Stimulated activated naive CD4-positive, alpha-beta T cell (primary cell): Measurements from ENCODE around the gene ZNF678.
"Not testable (repeated sequence)": the region's sequence is repeated elsewhere in the genome, so short reads cannot be mapped to it uniquely, and the experiment has no call there.

ENCODE experiments used
- DNase-seq, 6 experiments: peaks; one replicate each; lab custom pipeline; 2025; lab: John Stamatoyannopoulos, UW

ZNF678 gene

GRCh38 chr1:227604446-227604845 lies 41.1 kb downstream of the ZNF678 start:
- DNase-seq: no peak

- DNase-seq: not testable (repeated sequence)
Measured at GRCh38 chr1:227606271-227606670, 42.9 kb downstream of the ZNF678 start.

GRCh38 chr1:227607336-227607898 lies 44.1 kb downstream of the ZNF678 start:
- DNase-seq: no peak

GRCh38 chr1:227612658-227613057 lies 49.3 kb downstream of the ZNF678 start:
- DNase-seq: no peak

GRCh38 chr1:227613526-227613925 lies 50.2 kb downstream of the ZNF678 start:
- no peak for DNase-seq

- DNase-seq: no peak
Measured at GRCh38 chr1:227621211-227621610, 57.9 kb downstream of the ZNF678 start.

- DNase-seq: no peak
Measured at GRCh38 chr1:227622739-227623475, 59.6 kb downstream of the ZNF678 start.

- no peak for DNase-seq
Measured at GRCh38 chr1:227632325-227632724, 69.0 kb downstream of the ZNF678 start.

GRCh38 chr1:227635596-227635995 lies 72.2 kb downstream of the ZNF678 start:
- DNase-seq: no peak

GRCh38 chr1:227654431-227654830 lies 91.1 kb downstream of the ZNF678 start:
- no peak for DNase-seq

GRCh38 chr1:227654858-227655752 lies 91.7 kb downstream of the ZNF678 start:
- DNase-seq: no peak

- DNase-seq: no peak
Measured at GRCh38 chr1:227661495-227661894, 98.1 kb downstream of the ZNF678 start.

GRCh38 chr1:227662933-227663332 lies 99.6 kb downstream of the ZNF678 start:
- no peak for DNase-seq

GRCh38 chr1:227666286-227666685 lies 102.9 kb downstream of the ZNF678 start:
- no peak for DNase-seq

GRCh38 chr1:227673441-227673840 lies 110.1 kb downstream of the ZNF678 start:
- DNase-seq: no peak

- no peak for DNase-seq
Measured at GRCh38 chr1:227685807-227686206, 122.5 kb downstream of the ZNF678 start.

GRCh38 chr1:227697321-227697864 lies 134.0 kb downstream of the ZNF678 start:
- no peak for DNase-seq

- not testable (repeated sequence) for DNase-seq
Measured at GRCh38 chr1:227701631-227702030, 138.3 kb downstream of the ZNF678 start.

GRCh38 chr1:227707846-227708245 lies 144.5 kb downstream of the ZNF678 start:
- no peak for DNase-seq

GRCh38 chr1:227709451-227709850 lies 146.1 kb downstream of the ZNF678 start:
- DNase-seq: no peak

GRCh38 chr1:227710474-227710873 lies 147.1 kb downstream of the ZNF678 start:
- DNase-seq: not testable (repeated sequence)

- DNase-seq: no peak
Measured at GRCh38 chr1:227712648-227713047, 149.3 kb downstream of the ZNF678 start.
